ENCODE results near the gene ATP13A3.

- TF ChIP-seq, protein P1, sequence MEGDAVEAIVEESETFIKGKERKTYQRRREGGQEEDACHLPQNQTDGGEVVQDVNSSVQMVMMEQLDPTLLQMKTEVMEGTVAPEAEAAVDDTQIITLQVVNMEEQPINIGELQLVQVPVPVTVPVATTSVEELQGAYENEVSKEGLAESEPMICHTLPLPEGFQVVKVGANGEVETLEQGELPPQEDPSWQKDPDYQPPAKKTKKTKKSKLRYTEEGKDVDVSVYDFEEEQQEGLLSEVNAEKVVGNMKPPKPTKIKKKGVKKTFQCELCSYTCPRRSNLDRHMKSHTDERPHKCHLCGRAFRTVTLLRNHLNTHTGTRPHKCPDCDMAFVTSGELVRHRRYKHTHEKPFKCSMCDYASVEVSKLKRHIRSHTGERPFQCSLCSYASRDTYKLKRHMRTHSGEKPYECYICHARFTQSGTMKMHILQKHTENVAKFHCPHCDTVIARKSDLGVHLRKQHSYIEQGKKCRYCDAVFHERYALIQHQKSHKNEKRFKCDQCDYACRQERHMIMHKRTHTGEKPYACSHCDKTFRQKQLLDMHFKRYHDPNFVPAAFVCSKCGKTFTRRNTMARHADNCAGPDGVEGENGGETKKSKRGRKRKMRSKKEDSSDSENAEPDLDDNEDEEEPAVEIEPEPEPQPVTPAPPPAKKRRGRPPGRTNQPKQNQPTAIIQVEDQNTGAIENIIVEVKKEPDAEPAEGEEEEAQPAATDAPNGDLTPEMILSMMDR (IDR thresholded peaks at IDR 0.05), result no peak
- TF ChIP-seq POLR2A (IDR thresholded peaks at IDR 0.05), result no peak
Observed at GRCh38 chr3:194382196-194382891, 104.5 kb downstream of the ATP13A3 start.

Measured in transverse colon (tissue), 3 donors.